ENCODE results near the gene GMDS.

Gene GMDS

GRCh38 chr6:1736346-1737105 lies 508.9 kb downstream of the GMDS start:
- no peaks in the 10 kb centered on the region for H3K4me1 ChIP-seq
- H3K9ac ChIP-seq, result no peak overlapping the region
- no peak overlapping the region for H2AFZ ChIP-seq
- no peaks in the 10 kb centered on the region for H3K79me2 ChIP-seq
- no peak overlapping the region for H3K4me2 ChIP-seq (ENCODE audit: low read length)
- H3K27ac ChIP-seq, result no peak overlapping the region
- no peak overlapping the region for H3K4me3 ChIP-seq (ENCODE audit: low read depth, low read length)
- no peaks in the 10 kb centered on the region for H3K36me3 ChIP-seq (ENCODE audit: control insufficient read depth, insufficient read depth, low read length)
- no peaks in the 10 kb centered on the region for H3K27me3 ChIP-seq (ENCODE audit: control insufficient read depth, insufficient read depth, low read length)
- no peak for TF ChIP-seq CTCF (IDR thresholded peaks at IDR 0.05)
- H3K9me3 ChIP-seq (ENCODE audit: control insufficient read depth, low read length), result no peaks in the 10 kb centered on the region

GRCh38 chr6:1735239-1735803 lies 510.1 kb downstream of the GMDS start:
- Histone ChIP-seq H3K79me2 (no peaks in the 10 kb centered on the region), H3K9ac (no peak overlapping the region), H3K36me3 (ENCODE audit: control insufficient read depth, insufficient read depth, low read length) (no peaks in the 10 kb centered on the region), H3K4me3 (ENCODE audit: low read depth, low read length) (no peak overlapping the region), H3K4me2 (ENCODE audit: low read length) (no peak overlapping the region), H3K27me3 (ENCODE audit: control insufficient read depth, insufficient read depth, low read length) (no peaks in the 10 kb centered on the region), H3K4me1 (no peaks in the 10 kb centered on the region), H2AFZ (no peak overlapping the region), H3K9me3 (ENCODE audit: control insufficient read depth, low read length) (no peaks in the 10 kb centered on the region), H3K27ac (no peak overlapping the region)
- TF ChIP-seq CTCF (IDR thresholded peaks at IDR 0.05), result no peak

- no peaks in the 10 kb centered on the region for H3K9me3 ChIP-seq (ENCODE audit: control insufficient read depth, low read length)
- no peak overlapping the region for H2AFZ ChIP-seq
- no peaks in the 10 kb centered on the region for H3K4me1 ChIP-seq
- H3K4me3 ChIP-seq (ENCODE audit: low read depth, low read length), result no peak overlapping the region
- H3K79me2 ChIP-seq, result no peaks in the 10 kb centered on the region
- no peak overlapping the region for H3K4me2 ChIP-seq (ENCODE audit: low read length)
- no peak for TF ChIP-seq CTCF (IDR thresholded peaks at IDR 0.05)
- no peak overlapping the region for H3K27ac ChIP-seq
- no peaks in the 10 kb centered on the region for H3K36me3 ChIP-seq (ENCODE audit: control insufficient read depth, insufficient read depth, low read length)
- H3K9ac ChIP-seq, result no peak overlapping the region
- H3K27me3 ChIP-seq (ENCODE audit: control insufficient read depth, insufficient read depth, low read length), result no peaks in the 10 kb centered on the region
Observed at GRCh38 chr6:1730882-1731281, 514.5 kb downstream of the GMDS start.

- Histone ChIP-seq H3K4me2 (ENCODE audit: low read length) (no peak overlapping the region), H2AFZ (no peak overlapping the region), H3K27ac (no peak overlapping the region), H3K9me3 (ENCODE audit: control insufficient read depth, low read length) (no peaks in the 10 kb centered on the region), H3K4me3 (ENCODE audit: low read depth, low read length) (no peak overlapping the region), H3K27me3 (ENCODE audit: control insufficient read depth, insufficient read depth, low read length) (no peaks in the 10 kb centered on the region), H3K79me2 (no peaks in the 10 kb centered on the region), H3K9ac (no peak overlapping the region), H3K36me3 (ENCODE audit: control insufficient read depth, insufficient read depth, low read length) (no peaks in the 10 kb centered on the region), H3K4me1 (no peaks in the 10 kb centered on the region)
- TF ChIP-seq CTCF (IDR thresholded peaks at IDR 0.05), result no peak
Observed at GRCh38 chr6:1729750-1730140, 515.7 kb downstream of the GMDS start.
